ENCODE measurements around the gene DIABLO.
A peak's percentile ranks its signal among the peaks of the same experiment; 100 is the strongest.

Gene DIABLO

DNA sequence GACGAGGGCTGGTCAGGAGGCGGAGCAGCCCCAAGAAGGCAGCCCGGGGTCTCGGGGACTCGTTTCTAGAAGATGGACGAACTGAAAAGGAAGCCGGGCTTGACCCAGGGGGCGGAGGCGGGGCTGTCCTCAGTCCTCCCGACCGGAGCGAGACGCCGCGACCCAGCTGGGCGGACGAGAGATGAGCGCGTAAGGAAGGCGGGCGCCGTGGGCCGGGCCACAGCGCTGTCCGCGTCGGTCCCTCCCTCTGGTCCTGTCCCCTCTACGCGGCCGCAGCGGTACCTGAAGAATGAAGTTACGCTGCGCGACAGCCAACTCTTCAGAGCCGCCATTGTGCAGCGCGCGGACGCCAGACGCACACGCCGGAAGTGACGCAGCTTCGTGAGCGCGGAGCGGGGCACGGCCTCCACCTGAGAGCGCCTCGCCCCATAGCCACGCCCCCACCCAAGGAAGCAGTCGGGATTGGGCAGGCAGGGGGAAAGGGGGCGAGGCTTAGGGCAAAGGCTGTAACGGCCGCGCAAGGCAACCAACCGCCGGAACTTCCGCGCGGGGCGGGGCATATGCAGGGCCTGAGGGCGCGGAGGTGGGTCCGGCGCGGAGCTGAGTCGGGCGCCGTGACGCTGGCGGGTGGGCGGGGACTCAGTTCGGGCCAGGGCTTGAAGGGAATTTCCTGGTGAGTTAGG lies at the start of gene DIABLO:
DIABLO (minus strand) TSS at position 370 of the 683 bp plus-strand sequence; CDS start at position 332, 38 bp downstream.
- H2AFZ ChIP-seq (ENCODE audit: low read depth, low read length, severe bottlenecking) = peak within 1 kb of the TSS; percentile 64
- H3K9me2 ChIP-seq (replicated peaks; ENCODE audit: insufficient read depth, low read length) = no peaks in the 10 kb centered on the region
- H3K27me3 ChIP-seq (ENCODE audit: low read length) = no peaks in the 10 kb centered on the region
- H4K20me1 ChIP-seq (ENCODE audit: low read depth, low read length) = no peaks in the 10 kb centered on the region; the same call in 1 of the 2 replicates
- H3K4me3 ChIP-seq (ENCODE audit: insufficient read depth, low read length, poor library complexity, severe bottlenecking) = peak within 1 kb of the TSS; percentile 88
- peaks cover 33% of the 10 kb centered on the region for H3K79me2 ChIP-seq (ENCODE audit: insufficient read depth, low read length)
- TF ChIP-seq, protein P1, sequence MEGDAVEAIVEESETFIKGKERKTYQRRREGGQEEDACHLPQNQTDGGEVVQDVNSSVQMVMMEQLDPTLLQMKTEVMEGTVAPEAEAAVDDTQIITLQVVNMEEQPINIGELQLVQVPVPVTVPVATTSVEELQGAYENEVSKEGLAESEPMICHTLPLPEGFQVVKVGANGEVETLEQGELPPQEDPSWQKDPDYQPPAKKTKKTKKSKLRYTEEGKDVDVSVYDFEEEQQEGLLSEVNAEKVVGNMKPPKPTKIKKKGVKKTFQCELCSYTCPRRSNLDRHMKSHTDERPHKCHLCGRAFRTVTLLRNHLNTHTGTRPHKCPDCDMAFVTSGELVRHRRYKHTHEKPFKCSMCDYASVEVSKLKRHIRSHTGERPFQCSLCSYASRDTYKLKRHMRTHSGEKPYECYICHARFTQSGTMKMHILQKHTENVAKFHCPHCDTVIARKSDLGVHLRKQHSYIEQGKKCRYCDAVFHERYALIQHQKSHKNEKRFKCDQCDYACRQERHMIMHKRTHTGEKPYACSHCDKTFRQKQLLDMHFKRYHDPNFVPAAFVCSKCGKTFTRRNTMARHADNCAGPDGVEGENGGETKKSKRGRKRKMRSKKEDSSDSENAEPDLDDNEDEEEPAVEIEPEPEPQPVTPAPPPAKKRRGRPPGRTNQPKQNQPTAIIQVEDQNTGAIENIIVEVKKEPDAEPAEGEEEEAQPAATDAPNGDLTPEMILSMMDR (IDR thresholded peaks at IDR 0.05; ENCODE audit: insufficient read depth, low read length, poor library complexity, severe bottlenecking) = no peak
- no peak for TF ChIP-seq EZH2phosphoT487 (conservative IDR thresholded peaks at IDR 0.05; ENCODE audit: low read length)
- peaks cover 6% of the 10 kb centered on the region; the same call in 1 of the 2 replicates for H3F3A ChIP-seq (ENCODE audit: insufficient read depth)
- no peaks in the 10 kb centered on the region for H3K9me3 ChIP-seq (ENCODE audit: insufficient read depth, low read length)
- peak within 1 kb of the TSS; percentile 76 for H3K9ac ChIP-seq (ENCODE audit: low read length)
- H3K36me3 ChIP-seq (ENCODE audit: low read length) = no peaks in the 10 kb centered on the region
- H3K4me2 ChIP-seq (ENCODE audit: low read depth, low read length, poor library complexity, severe bottlenecking) = peak within 1 kb of the TSS; percentile 81
- peak within 1 kb of the TSS; percentile 70 for H3K27ac ChIP-seq (ENCODE audit: low read depth, low read length)

DNA sequence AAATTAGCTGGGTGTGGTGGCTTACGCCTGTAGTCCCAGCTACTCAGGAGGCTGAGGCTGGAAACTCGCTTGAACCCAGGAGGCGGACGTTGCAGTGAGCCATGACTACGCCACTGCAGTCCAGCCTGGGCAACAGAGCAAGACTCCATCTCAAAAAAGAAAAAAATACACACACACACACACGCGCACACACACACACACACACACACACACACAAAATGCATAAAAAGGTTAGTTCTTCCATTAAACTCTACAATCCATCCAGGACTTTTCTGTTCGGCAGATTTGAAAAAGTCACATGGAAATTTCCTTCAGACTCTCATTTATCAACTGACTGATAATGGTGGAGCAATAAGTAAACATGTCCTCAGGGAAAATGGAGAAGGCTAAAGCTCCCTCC lies 49.6 kb upstream of the DIABLO start:
- H3K27me3 ChIP-seq (ENCODE audit: low read length) = no peaks in the 10 kb centered on the region
- no peak overlapping the region for H3K27ac ChIP-seq (ENCODE audit: low read depth, low read length)
- H3K36me3 ChIP-seq (ENCODE audit: low read length) = no peaks in the 10 kb centered on the region
- H4K20me1 ChIP-seq (ENCODE audit: low read depth, low read length) = no peaks in the 10 kb centered on the region
- H3K4me2 ChIP-seq (ENCODE audit: low read depth, low read length, poor library complexity, severe bottlenecking) = no peak overlapping the region
- H3K4me3 ChIP-seq (ENCODE audit: insufficient read depth, low read length, poor library complexity, severe bottlenecking) = no peak overlapping the region
- H3K79me2 ChIP-seq (ENCODE audit: insufficient read depth, low read length) = no peaks in the 10 kb centered on the region
- H2AFZ ChIP-seq (ENCODE audit: low read depth, low read length, severe bottlenecking) = no peak overlapping the region
- no peaks in the 10 kb centered on the region for H3K9me3 ChIP-seq (ENCODE audit: insufficient read depth, low read length)
- no peak for TF ChIP-seq EZH2phosphoT487 (conservative IDR thresholded peaks at IDR 0.05; ENCODE audit: low read length)
- TF ChIP-seq, protein P1 (IDR thresholded peaks at IDR 0.05; ENCODE audit: insufficient read depth, low read length, poor library complexity, severe bottlenecking) = no peak
- H3K9me2 ChIP-seq (replicated peaks; ENCODE audit: insufficient read depth, low read length) = no peaks in the 10 kb centered on the region
- no peak overlapping the region for H3K9ac ChIP-seq (ENCODE audit: low read length)
- no peaks in the 10 kb centered on the region for H3F3A ChIP-seq (ENCODE audit: insufficient read depth)

GRCh38 chr12:122266230-122266901 lies 40.5 kb upstream of the DIABLO start, which contains the start of gene VPS33A:
Gene VPS33A, minus strand, starts transcription at chr12:122266494. Its CDS starts 86 bp downstream, at chr12:122266408.
- Histone ChIP-seq H3K9me3 (ENCODE audit: insufficient read depth, low read length) (no peaks in the 10 kb centered on the region), H3K79me2 (ENCODE audit: insufficient read depth, low read length) (peaks cover 14% of the 10 kb centered on the region; the same call in 1 of the 2 replicates), H2AFZ (ENCODE audit: low read depth, low read length, severe bottlenecking) (peak within 1 kb of the TSS; percentile 87), H3K27ac (ENCODE audit: low read depth, low read length) (peak within 1 kb of the TSS; percentile 70), H3F3A (ENCODE audit: insufficient read depth) (peaks cover 8% of the 10 kb centered on the region), H3K4me2 (ENCODE audit: low read depth, low read length, poor library complexity, severe bottlenecking) (peak within 1 kb of the TSS; percentile 78), H3K9ac (ENCODE audit: low read length) (peak within 1 kb of the TSS; percentile 78), H3K27me3 (ENCODE audit: low read length) (no peaks in the 10 kb centered on the region), H3K36me3 (ENCODE audit: low read length) (peaks cover 4% of the 10 kb centered on the region; the same call in 1 of the 2 replicates), H4K20me1 (ENCODE audit: low read depth, low read length) (no peaks in the 10 kb centered on the region), H3K9me2 (replicated peaks; ENCODE audit: insufficient read depth, low read length) (no peaks in the 10 kb centered on the region), H3K4me3 (ENCODE audit: insufficient read depth, low read length, poor library complexity, severe bottlenecking) (peak within 1 kb of the TSS; percentile 79)
- TF ChIP-seq EZH2phosphoT487 (conservative IDR thresholded peaks at IDR 0.05; ENCODE audit: low read length) = no peak
- TF ChIP-seq, protein P1 (IDR thresholded peaks at IDR 0.05; ENCODE audit: insufficient read depth, low read length, poor library complexity, severe bottlenecking) = no peak
